SK-N-MC (cell line): ENCODE data around the gene GJD3.

ENCODE experiments used
- EZH2 ChIP-seq: fragments of 200-600 bp; sonication (generic); IDR thresholded peaks from one replicate; pipeline ENCODE4 v1.6.1; 2017; ENCODE audit warnings: antibody characterized with exemption
- POLR2AphosphoS5 ChIP-seq: IDR thresholded peaks from 2 replicates; pipeline ENCODE4 v1.6.1; 2012; ENCODE audit warnings: mild to moderate bottlenecking, low read depth, low read length, borderline replicate concordance

DNA sequence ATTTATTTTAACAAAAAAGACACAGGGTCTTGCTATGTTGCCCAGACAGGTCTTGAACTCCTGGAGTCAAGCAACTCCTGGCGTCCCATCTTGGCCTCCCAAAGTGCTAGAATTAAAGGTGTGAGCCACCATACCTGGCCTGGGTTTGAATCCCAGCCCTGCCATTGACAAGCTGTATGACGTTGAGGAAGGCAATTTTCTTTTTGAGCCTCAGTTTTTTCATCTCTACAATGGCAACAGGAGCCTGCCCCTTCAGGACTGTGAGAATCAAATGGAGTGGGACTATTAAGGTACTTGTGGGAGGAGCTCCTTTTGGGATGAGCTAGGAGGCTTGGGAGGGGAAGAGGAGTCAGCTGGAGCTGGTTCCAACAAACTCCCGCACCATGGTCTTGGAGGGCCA lies 49.3 kb downstream of the GJD3 start:
- TF ChIP-seq EZH2 = no peak
- TF ChIP-seq POLR2AphosphoS5 = no peak
